SH-SY5Y (cell line): ENCODE measurements around the gene GOLGA6D.

Source experiments
- GATA2 ChIP-seq: IDR thresholded peaks from 2 replicates; pipeline ENCODE4 v1.6.1; 2011; ENCODE audit warnings: mild to moderate bottlenecking, low read depth, low read length
- GATA3 ChIP-seq: IDR thresholded peaks from 2 replicates; pipeline ENCODE4 v1.6.1; 2011; ENCODE audit warnings: low read depth, mild to moderate bottlenecking, low read length, moderate library complexity

DNA sequence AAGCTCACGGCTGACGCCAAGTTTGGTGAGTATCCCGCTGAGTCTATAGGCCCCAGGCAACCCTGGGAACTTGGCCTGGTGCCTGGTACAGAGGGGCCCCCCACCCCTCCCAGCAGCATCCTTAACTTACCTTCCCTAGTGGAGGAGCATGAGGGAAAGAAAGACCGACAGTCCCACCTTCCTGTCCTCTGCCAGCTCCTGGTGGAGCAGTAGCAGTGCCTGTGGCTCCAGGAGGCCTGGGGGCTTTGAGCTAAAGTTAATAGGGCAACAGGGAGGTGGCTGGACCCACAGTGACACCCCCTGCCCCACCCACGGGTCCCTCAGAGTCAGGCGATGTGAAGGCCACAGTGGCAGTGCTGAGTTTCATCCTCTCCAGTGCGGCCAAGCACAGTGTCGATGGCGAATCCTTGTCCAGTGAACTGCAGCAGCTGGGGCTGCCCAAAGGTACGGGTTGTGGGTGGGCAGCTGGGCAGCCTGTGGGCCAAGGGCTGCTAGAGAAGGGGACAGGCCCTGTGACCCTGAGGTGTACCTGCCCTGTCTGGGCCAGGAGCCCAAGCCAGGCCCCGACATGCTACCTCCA lies 56.1 kb downstream of the GOLGA6D start:
- TF ChIP-seq GATA2 = no peak
- no peak for TF ChIP-seq GATA3
